HEK293 (cell line): Measurements from ENCODE around the gene ADM2.

Experiments
- CTCF ChIA-PET: fragments of 350-600 bp; formaldehyde crosslinking; extraction: SDS; loops from one replicate; lab custom pipeline; 2021; ENCODE audit warnings: antibody characterized with exemption; lab: Yijun Ruan, JAX
- POLR2A ChIA-PET: fragments of 300-600 bp; formaldehyde crosslinking; extraction: SDS; loops from one replicate; lab custom pipeline; 2020; ENCODE audit warnings: antibody characterized with exemption, inconsistent platforms; lab: Yijun Ruan, JAX
- H3K27ac ChIP-seq: fragments of 200-500 bp; sonication (Bioruptor generic); 2 replicates; pipeline ENCODE4 v1.5.1; 2014; ENCODE audit warnings: low read depth, low read length, control low read depth, inconsistent platforms; ENCODE audit errors: extremely low read depth
- H3K36me3 ChIP-seq, 2 experiments: fragments of 200-500 bp in 1 of 2; sonication (Bioruptor generic) in 1 of 2; 1 replicate in 1 of 2; 2 replicates in 1 of 2; pipeline ENCODE4 v1.5.1; 2014 to 2017; ENCODE audit warnings: inconsistent platforms in 2 of 2, low read length in 2 of 2; ENCODE audit not compliant: control insufficient read depth in 2 of 2, insufficient read depth in 1 of 2
- H3K4me1 ChIP-seq: fragments of 200-500 bp; sonication (Bioruptor generic); 2 replicates; pipeline ENCODE4 v1.5.1; 2014; ENCODE audit warnings: mild to moderate bottlenecking, low read length, inconsistent platforms; ENCODE audit not compliant: control insufficient read depth, insufficient read depth
- H3K4me3 ChIP-seq: 2 replicates; pipeline ENCODE4 v1.5.1; 2011; ENCODE audit warnings: low read depth, mild to moderate bottlenecking, control low read depth, low read length, moderate library complexity
- H3K9me3 ChIP-seq: fragments of 200-500 bp; sonication (Bioruptor generic); 2 replicates; pipeline ENCODE4 v1.5.1; 2014; ENCODE audit warnings: low read depth, low read length, inconsistent platforms; ENCODE audit not compliant: control insufficient read depth, insufficient read depth
- GLI4 ChIP-seq: fragments of 450-650 bp; formaldehyde crosslinking; IDR thresholded peaks from 2 replicates; pipeline ENCODE4 v1.5.1; 2016; ENCODE audit warnings: missing biosample characterization, missing genetic modification characterization
- IKZF3 ChIP-seq: fragments of 450-650 bp; IDR thresholded peaks from 2 replicates; pipeline ENCODE4 v1.5.0; 2018; ENCODE audit warnings: missing biosample characterization, mild to moderate bottlenecking, missing genetic modification characterization, moderate library complexity
- PRDM10 ChIP-seq: fragments of 450-650 bp; formaldehyde crosslinking; IDR thresholded peaks from 2 replicates; pipeline ENCODE4 v1.5.1; 2016; ENCODE audit warnings: missing biosample characterization, missing genetic modification characterization
- YY1 ChIP-seq: fragments of 450-650 bp; formaldehyde crosslinking; IDR thresholded peaks from 2 replicates; pipeline ENCODE4 v1.5.1; 2018; ENCODE audit warnings: missing biosample characterization, missing genetic modification characterization
- YY2 ChIP-seq: fragments of 450-650 bp; formaldehyde crosslinking; IDR thresholded peaks from 2 replicates; pipeline ENCODE4 v1.5.1; 2016; ENCODE audit warnings: missing biosample characterization, missing genetic modification characterization
- ZFP69B ChIP-seq: fragments of 450-650 bp; formaldehyde crosslinking; IDR thresholded peaks from 2 replicates; pipeline ENCODE4 v1.5.1; 2016; ENCODE audit warnings: missing biosample characterization, missing genetic modification characterization
- ZNF169 ChIP-seq: fragments of 450-650 bp; formaldehyde crosslinking; IDR thresholded peaks from 2 replicates; pipeline ENCODE4 v1.5.1; 2016; ENCODE audit warnings: missing biosample characterization, missing genetic modification characterization
- ZNF311 ChIP-seq: fragments of 450-650 bp; formaldehyde crosslinking; IDR thresholded peaks from 2 replicates; pipeline ENCODE4 v1.5.1; 2017; ENCODE audit warnings: missing biosample characterization, missing genetic modification characterization, borderline replicate concordance
- ZNF335 ChIP-seq: fragments of 450-650 bp; formaldehyde crosslinking; conservative IDR thresholded peaks from 2 replicates; pipeline ENCODE4 v1.5.1; 2016; ENCODE audit warnings: missing biosample characterization, missing genetic modification characterization
- ZNF391 ChIP-seq: fragments of 450-650 bp; formaldehyde crosslinking; IDR thresholded peaks from 2 replicates; pipeline ENCODE4 v1.5.1; 2016; ENCODE audit warnings: low read depth, missing biosample characterization, missing genetic modification characterization, borderline replicate concordance
- ZNF529 ChIP-seq: fragments of 450-650 bp; formaldehyde crosslinking; IDR thresholded peaks from 2 replicates; pipeline ENCODE4 v1.5.1; 2017; ENCODE audit warnings: missing genetic modification characterization, missing biosample characterization; ENCODE audit not compliant: insufficient replicate concordance
- ZNF571 ChIP-seq: fragments of 450-650 bp; formaldehyde crosslinking; IDR thresholded peaks from 2 replicates; pipeline ENCODE4 v1.5.0; 2017; ENCODE audit warnings: missing biosample characterization, missing genetic modification characterization
- ZNF610 ChIP-seq: fragments of 450-650 bp; formaldehyde crosslinking; IDR thresholded peaks from 2 replicates; pipeline ENCODE4 v1.5.1; 2016; ENCODE audit warnings: missing biosample characterization, missing genetic modification characterization, borderline replicate concordance
- ZNF623 ChIP-seq: fragments of 450-650 bp; formaldehyde crosslinking; IDR thresholded peaks from 2 replicates; pipeline ENCODE4 v1.5.1; 2016; ENCODE audit warnings: missing biosample characterization, missing genetic modification characterization
- ZNF624 ChIP-seq: fragments of 450-650 bp; formaldehyde crosslinking; IDR thresholded peaks from 2 replicates; pipeline ENCODE4 v1.5.1; 2017; ENCODE audit warnings: missing biosample characterization, missing genetic modification characterization
- ZNF629 ChIP-seq: fragments of 450-650 bp; formaldehyde crosslinking; IDR thresholded peaks from 2 replicates; pipeline ENCODE4 v1.5.1; 2017; ENCODE audit warnings: missing biosample characterization, missing genetic modification characterization
- ZNF701 ChIP-seq: fragments of 450-650 bp; formaldehyde crosslinking; IDR thresholded peaks from 2 replicates; pipeline ENCODE4 v1.5.1; 2016; ENCODE audit warnings: missing biosample characterization, missing genetic modification characterization
- ZNF747 ChIP-seq: fragments of 450-650 bp; formaldehyde crosslinking; IDR thresholded peaks from 2 replicates; pipeline ENCODE4 v1.5.1; 2016; ENCODE audit warnings: missing biosample characterization, missing genetic modification characterization
- ZSCAN5A ChIP-seq: fragments of 450-650 bp; formaldehyde crosslinking; IDR thresholded peaks from 2 replicates; pipeline ENCODE4 v1.5.1; 2016; ENCODE audit warnings: missing biosample characterization, missing genetic modification characterization
- ZXDB ChIP-seq: fragments of 450-650 bp; formaldehyde crosslinking; IDR thresholded peaks from 2 replicates; pipeline ENCODE4 v1.5.1; 2016; ENCODE audit warnings: missing biosample characterization, missing genetic modification characterization

ADM2 gene

GRCh38 chr22:50516068-50516467 is 34.7 kb downstream of the ADM2 start:
- no peak for TF ChIP-seq ZNF610 (tag by site-specific recombination)
- no peak for TF ChIP-seq ZNF747 (tag by site-specific recombination)
- TF ChIP-seq ZNF701 = no peak
- no peak for TF ChIP-seq ZNF529 (tag by site-specific recombination)
- TF ChIP-seq ZNF623 (tag by site-specific recombination) = no peak
- no peak for TF ChIP-seq YY1 (tag by site-specific recombination)
- no peak for TF ChIP-seq ZNF624 (tag by site-specific recombination)
- TF ChIP-seq ZNF335 (tag by site-specific recombination) = no peak
- no peak for TF ChIP-seq PRDM10
- no peak for TF ChIP-seq ZNF391 (tag by site-specific recombination)
- TF ChIP-seq YY2 = no peak
- TF ChIP-seq ZNF629 = no peak
- no peak for TF ChIP-seq IKZF3 (tag by site-specific recombination)
- no peak for TF ChIP-seq ZNF169
- TF ChIP-seq ZXDB (tag by site-specific recombination) = no peak
- TF ChIP-seq ZSCAN5A (tag by site-specific recombination) = no peak
- no peak for TF ChIP-seq GLI4 (tag by site-specific recombination)
- TF ChIP-seq ZNF571 (tag by site-specific recombination) = no peak
- TF ChIP-seq ZNF311 = no peak
- Histone ChIP-seq H3K4me3 (no peak overlapping the region), H3K9me3 (no peaks in the 10 kb centered on the region), H3K36me3 (peaks cover 6 to 71% of the 10 kb centered on the region in 2 experiments; a peak in 2 of 3 replicates), H3K27ac (no peak overlapping the region), H3K4me1 (no peaks in the 10 kb centered on the region)
- ChIA-PET POLR2A (interaction anchor here (2.6 to 3.2 kb wide), 2 partner anchors 8 to 9 kb away, joined by 12 to 22 read pairs; partner anchors contain the start of genes LMF2, NCAPH2 and SCO2), CTCF (interaction anchor here (1.9 kb wide), 1 partner anchor 10 kb away, joined by 13 read pairs; the partner anchor contains the start of gene SCO2)

- Histone ChIP-seq H3K27ac (no peak overlapping the region), H3K4me1 (no peaks in the 10 kb centered on the region), H3K36me3 (peaks cover 6 to 78% of the 10 kb centered on the region in 2 experiments; a peak in 2 of 3 replicates), H3K9me3 (no peaks in the 10 kb centered on the region), H3K4me3 (no peak overlapping the region)
- CTCF ChIA-PET = interaction anchor here (1.9 kb wide), 1 partner anchor 9 kb away, joined by 13 read pairs; the partner anchor contains the start of gene SCO2
- POLR2A ChIA-PET = interaction anchor here (1.0 to 3.2 kb wide), 2 partner anchors 8 to 9 kb away, joined by 5 to 12 read pairs; partner anchors contain the start of genes LMF2, NCAPH2 and SCO2
- no peak for TF ChIP-seq ZFP69B (tag by site-specific recombination)
Measured at GRCh38 chr22:50516891-50517290, 35.5 kb downstream of the ADM2 start.
